Lower leg skin (tissue), 4 donors: ENCODE measurements around the gene GNAI3. TPM values are rescaled to one million over a fixed set of nuclear protein-coding genes. Genes with fewer than 3 reads are reported as not detected.

Source experiments
- DNase-seq, 2 donors: peaks; one replicate each; pipeline ENCODE4 v3.0.0-alpha.2; 2019; ENCODE audit warnings: low spot score in 2 of 2
- H3K4me3 ChIP-seq: fragments of 200-600 bp; sonication (generic); 2 replicates; pipeline ENCODE4 v1.5.1; 2017; ENCODE audit warnings: mild to moderate bottlenecking, low read depth; ENCODE audit not compliant: poor library complexity, severe bottlenecking
- POLR2A ChIP-seq, 2 donors: fragments of 450-650 bp; IDR thresholded peaks; one replicate each; pipeline ENCODE4 v1.6.1; 2016 to 2017; ENCODE audit warnings: antibody characterized with exemption in 2 of 2, mild to moderate bottlenecking in 1 of 2, moderate library complexity in 1 of 2
- WGBS, 2 donors: methylation state at CpG; one replicate each; pipeline ENCODE4 v1.1.5; 2018; 5-methylcytosine and 5-hydroxymethylcytosine counted together
- intact Hi-C: fragments of 100-400 bp; cut with DNase I; formaldehyde crosslinking; loops from one replicate; pipeline ENCODE4 v1.15.0; 2023; ENCODE audit warnings: low total_unique reads
- total RNA-seq, 4 donors: library from RNA; depleted of rRNA; stranded (reverse); fragments of >200 nt; gene quantifications; one replicate each; pipeline ENCODE4 v1.1.0, GENCODE V29; 2016
- TF ChIP-seq, protein P1 (sequence below), 3 donors: fragments of 450-650 bp; IDR thresholded peaks; one replicate each; pipeline ENCODE4 v1.5.1; 2016; ENCODE audit warnings: antibody characterized with exemption in 3 of 3, mild to moderate bottlenecking in 3 of 3, moderate library complexity in 2 of 3

Gene GNAI3
- 10 to 100 TPM in 3 of 4 donors, 1 to 10 TPM in 1; 8.5 to 13.2 (median 10.7) TPM for total RNA-seq

DNA sequence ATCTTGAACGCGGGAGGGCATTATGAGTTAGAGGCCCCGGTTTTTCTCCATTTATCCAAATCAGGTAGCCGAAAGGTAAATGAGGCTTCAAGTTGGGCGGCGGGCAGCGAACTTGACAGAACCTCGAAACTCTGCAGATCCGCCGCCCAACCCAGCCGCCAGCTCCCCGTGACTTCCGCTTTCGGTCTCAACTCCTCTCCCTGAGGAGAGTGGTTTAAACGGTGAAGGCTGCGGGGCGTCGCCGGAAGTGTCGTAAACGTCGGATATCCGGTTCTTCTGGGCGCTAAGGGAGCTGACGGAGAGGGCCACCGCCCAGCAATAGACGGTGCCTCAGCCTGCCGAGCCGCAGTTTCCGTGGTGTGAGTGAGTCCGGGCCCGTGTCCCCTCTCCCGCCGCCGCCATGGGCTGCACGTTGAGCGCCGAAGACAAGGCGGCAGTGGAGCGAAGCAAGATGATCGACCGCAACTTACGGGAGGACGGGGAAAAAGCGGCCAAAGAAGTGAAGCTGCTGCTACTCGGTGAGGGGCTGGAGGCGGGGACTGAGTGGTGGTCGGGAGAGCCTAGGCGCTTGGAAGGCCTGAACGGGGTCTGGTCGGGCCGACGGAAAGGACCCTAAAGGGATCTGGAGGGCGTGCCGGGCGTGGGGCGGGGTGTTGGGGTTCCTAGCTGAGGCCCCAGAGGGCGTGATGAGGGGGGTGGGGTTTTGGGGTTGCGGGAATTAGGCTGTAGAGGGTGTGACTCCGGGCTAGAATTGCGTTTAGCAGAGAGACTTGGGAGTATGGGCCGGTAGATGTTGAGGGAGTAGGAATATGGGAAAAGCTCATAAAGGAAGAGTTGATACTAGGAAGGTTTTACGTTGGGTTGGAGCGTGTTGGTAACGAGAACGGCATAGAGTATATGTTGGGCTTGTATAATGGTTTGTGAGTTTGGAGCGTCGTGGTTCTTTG, at the start of gene GNAI3:
Gene GNAI3, plus strand, starts transcription at position 295 of the 947 bp plus-strand sequence. Its CDS starts 106 bp downstream, at position 401.
- peak within 1 kb of the TSS; percentile 83 for H3K4me3 ChIP-seq
- 0 to 1% methylated on average over 53 to 68 of the region's 68 CpGs for WGBS, 2 donors
- DNase-seq, result peak; percentile 98 to 100
- intact Hi-C loops, result loop anchor here (5.0 to 10.0 kb wide), 3 partner anchors 76 to 436 kb away; partner anchors contain the start of gene AHCYL1
- TF ChIP-seq, protein P1, sequence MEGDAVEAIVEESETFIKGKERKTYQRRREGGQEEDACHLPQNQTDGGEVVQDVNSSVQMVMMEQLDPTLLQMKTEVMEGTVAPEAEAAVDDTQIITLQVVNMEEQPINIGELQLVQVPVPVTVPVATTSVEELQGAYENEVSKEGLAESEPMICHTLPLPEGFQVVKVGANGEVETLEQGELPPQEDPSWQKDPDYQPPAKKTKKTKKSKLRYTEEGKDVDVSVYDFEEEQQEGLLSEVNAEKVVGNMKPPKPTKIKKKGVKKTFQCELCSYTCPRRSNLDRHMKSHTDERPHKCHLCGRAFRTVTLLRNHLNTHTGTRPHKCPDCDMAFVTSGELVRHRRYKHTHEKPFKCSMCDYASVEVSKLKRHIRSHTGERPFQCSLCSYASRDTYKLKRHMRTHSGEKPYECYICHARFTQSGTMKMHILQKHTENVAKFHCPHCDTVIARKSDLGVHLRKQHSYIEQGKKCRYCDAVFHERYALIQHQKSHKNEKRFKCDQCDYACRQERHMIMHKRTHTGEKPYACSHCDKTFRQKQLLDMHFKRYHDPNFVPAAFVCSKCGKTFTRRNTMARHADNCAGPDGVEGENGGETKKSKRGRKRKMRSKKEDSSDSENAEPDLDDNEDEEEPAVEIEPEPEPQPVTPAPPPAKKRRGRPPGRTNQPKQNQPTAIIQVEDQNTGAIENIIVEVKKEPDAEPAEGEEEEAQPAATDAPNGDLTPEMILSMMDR (IDR thresholded peaks at IDR 0.05), result no peak
- TF ChIP-seq POLR2A (IDR thresholded peaks at IDR 0.05), result peak in 1 of 2 donors; percentile 80

DNA sequence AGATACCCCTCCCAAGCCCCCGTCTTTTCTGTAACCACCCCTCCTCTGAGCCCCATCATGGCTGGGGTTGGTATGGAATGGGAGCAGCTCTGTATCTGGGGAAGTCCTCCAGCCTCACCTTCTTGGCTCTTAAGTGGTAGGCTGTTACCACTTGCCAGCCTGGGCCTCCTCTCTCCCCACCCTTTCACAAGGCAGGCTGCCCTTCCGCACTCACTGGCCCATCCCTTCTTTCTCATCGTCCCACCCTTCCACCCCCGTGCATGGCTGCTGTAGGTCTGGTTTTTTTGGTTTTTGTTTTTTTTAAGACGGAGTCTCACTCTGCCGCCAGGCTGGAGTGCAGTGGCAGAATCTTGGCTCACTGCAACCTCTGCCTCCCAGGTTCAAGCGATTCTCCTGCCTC, 49.3 kb upstream of the GNAI3 start:
- 50% methylated on average over 7 of the region's 7 CpGs for WGBS, 2 donors
- no peak overlapping the region for H3K4me3 ChIP-seq
- TF ChIP-seq POLR2A (IDR thresholded peaks at IDR 0.05), result no peak
- TF ChIP-seq, protein P1 (IDR thresholded peaks at IDR 0.05), result no peak
- no peak for DNase-seq
- intact Hi-C loops, result no loop called here

DNA sequence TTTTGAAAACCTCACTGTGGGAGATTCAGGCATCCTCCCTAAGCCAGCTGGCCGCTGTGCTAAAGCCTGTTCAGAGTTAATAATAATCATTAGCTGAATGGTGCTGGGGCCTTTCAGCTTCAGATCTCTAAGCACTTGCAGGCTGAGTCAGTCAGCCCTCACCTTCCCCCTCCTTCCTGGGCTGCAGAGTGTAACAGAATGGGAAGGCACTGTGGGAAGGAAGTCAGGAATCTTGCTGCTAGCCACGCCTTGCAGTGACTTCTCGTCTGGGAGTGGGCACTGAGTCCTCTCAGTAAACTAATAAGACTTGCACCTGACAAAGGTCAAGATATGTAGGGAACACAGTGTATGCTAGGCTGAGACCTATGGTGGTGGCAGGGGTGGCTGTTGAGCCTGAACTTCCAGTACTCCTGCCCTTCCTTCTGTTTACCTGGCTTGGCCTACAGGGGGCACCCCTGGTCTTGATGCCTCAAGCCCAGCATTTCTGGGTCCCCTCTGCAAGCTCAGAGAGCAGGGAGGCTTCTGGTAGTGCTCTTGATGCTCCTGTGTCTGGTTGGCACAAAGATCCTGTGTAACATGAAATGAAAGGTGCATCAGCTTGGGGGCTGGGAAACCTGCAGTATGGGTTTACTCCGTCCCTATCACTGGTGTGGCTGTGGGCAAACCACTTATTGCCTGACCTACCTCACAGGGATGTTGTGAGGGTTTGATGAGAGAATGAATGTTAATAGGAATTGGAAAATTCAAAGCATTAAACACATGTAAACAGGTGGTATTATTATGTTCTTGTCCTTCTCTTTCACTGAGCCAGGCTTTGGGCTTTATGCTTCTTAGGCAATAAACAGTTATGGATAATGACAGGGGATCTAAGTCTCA, 48.5 kb upstream of the GNAI3 start:
- no peak for TF ChIP-seq POLR2A (IDR thresholded peaks at IDR 0.05)
- TF ChIP-seq, protein P1 (IDR thresholded peaks at IDR 0.05), result no peak
- intact Hi-C loops, result no loop called here
- no peak overlapping the region for H3K4me3 ChIP-seq
- DNase-seq, result no peak
- WGBS, 2 donors, result 49 to 56% methylated on average over 4 of the region's 4 CpGs

DNA sequence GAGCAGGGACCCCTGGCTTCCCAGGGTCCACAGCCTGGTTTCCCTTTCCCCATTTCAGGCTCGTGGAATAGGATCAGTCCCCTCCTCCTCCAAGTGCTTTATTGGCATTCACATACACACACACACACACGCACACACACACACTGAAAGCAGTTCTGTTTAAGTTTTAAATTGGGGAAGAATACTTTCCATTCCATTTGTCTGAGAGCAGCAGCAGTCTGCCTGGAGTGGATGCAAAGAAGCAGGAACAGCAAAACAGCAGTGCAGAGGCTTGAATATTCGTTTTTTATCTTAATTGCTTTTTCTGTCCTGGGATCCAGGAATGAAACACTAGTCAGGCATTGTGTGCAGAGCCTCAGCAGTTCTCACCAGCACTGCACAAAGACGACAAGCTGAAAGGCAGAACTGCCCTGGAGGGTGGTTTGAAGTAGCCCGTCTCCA, 47.5 kb upstream of the GNAI3 start:
- no peak overlapping the region for H3K4me3 ChIP-seq
- WGBS, 2 donors, result 39 to 47% methylated on average over 5 of the region's 5 CpGs
- intact Hi-C loops, result no loop called here

More for the DNA sequence above, 47.5 kb upstream of the GNAI3 start:
- no peak for DNase-seq
- no peak for TF ChIP-seq POLR2A (IDR thresholded peaks at IDR 0.05)
- TF ChIP-seq, protein P1 (IDR thresholded peaks at IDR 0.05), result no peak
